Lower leg skin (tissue), 3 donors: ENCODE results near the gene RAD51B.

Experiments used
- CTCF ChIP-seq, 3 donors: fragments of 450-650 bp; IDR thresholded peaks; one replicate each; pipeline ENCODE4 v1.5.1; 2016; ENCODE audit warnings: antibody characterized with exemption in 3 of 3, mild to moderate bottlenecking in 3 of 3, moderate library complexity in 2 of 3
- POLR2A ChIP-seq, 2 donors: fragments of 450-650 bp; IDR thresholded peaks; one replicate each; pipeline ENCODE4 v1.6.1; 2016 to 2017; ENCODE audit warnings: antibody characterized with exemption in 2 of 2, mild to moderate bottlenecking in 1 of 2, moderate library complexity in 1 of 2

GRCh38 chr14:68486033-68486732 lies 666.6 kb downstream of the RAD51B start:
- TF ChIP-seq CTCF (IDR thresholded peaks at IDR 0.05): no peak
- TF ChIP-seq POLR2A (IDR thresholded peaks at IDR 0.05): no peak
